ENCODE data around the gene MYDGF.
A peak's percentile ranks its signal among the peaks of the same experiment; 100 is the strongest.
"Not testable (repeated sequence)": the region's sequence is repeated elsewhere in the genome, so short reads cannot be mapped to it uniquely, and the experiment has no call there.

Gene MYDGF

GRCh38 chr19:4669723-4670480 is at the start of gene MYDGF:
MYDGF (minus strand) TSS chr19:4670342; CDS start chr19:4670334, 8 bp downstream.
- peak within 1 kb of the TSS; percentile 94 for H3K4me3 ChIP-seq (ENCODE audit: low read depth, low read length)
- TF ChIP-seq, protein P1, sequence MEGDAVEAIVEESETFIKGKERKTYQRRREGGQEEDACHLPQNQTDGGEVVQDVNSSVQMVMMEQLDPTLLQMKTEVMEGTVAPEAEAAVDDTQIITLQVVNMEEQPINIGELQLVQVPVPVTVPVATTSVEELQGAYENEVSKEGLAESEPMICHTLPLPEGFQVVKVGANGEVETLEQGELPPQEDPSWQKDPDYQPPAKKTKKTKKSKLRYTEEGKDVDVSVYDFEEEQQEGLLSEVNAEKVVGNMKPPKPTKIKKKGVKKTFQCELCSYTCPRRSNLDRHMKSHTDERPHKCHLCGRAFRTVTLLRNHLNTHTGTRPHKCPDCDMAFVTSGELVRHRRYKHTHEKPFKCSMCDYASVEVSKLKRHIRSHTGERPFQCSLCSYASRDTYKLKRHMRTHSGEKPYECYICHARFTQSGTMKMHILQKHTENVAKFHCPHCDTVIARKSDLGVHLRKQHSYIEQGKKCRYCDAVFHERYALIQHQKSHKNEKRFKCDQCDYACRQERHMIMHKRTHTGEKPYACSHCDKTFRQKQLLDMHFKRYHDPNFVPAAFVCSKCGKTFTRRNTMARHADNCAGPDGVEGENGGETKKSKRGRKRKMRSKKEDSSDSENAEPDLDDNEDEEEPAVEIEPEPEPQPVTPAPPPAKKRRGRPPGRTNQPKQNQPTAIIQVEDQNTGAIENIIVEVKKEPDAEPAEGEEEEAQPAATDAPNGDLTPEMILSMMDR (IDR thresholded peaks at IDR 0.05; ENCODE audit: low read depth, low read length): no peak

GRCh38 chr19:4719499-4719866 is 49.3 kb upstream of the MYDGF start:
- TF ChIP-seq, protein P1 (IDR thresholded peaks at IDR 0.05; ENCODE audit: low read depth, low read length): no peak
- no peak overlapping the region for H3K4me3 ChIP-seq (ENCODE audit: low read depth, low read length)

DNA sequence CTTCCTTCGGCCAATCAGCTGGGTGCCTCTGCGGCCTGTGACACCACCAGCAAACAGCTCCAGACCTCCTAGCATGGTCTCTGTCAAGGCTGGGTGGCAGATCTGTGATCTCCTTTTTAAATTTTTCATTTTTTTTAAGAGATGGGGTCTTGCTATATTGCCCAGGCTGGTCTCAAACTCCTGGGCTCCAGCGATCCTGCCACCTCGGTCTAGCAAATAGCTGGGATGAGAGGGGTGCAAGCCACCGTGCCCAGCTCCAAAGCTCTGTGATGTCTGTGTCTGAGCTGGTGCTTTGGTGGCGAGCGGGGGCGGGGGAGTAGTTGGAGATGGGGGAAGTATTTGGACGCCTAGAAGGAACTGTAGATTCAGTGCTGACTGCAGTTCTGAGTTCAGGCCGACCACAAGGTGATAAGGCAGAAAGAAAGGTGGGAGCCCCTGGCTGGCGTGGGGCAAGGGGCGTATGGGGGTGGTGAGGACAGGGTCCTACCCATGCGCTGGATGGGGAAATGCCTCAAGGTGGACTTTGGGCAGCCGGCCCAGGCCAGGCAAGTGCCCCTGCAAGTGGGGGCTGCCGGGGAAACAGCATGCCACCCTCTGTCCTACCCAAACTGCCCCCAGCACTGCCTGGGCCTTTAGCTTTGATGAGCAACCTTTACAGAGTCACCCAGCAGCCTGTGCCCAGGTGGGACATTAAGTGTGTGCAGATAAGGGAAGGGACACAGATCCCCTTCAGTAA is 48.0 kb upstream of the MYDGF start:
- TF ChIP-seq, protein P1 (IDR thresholded peaks at IDR 0.05; ENCODE audit: low read depth, low read length): no peak
- no peak overlapping the region for H3K4me3 ChIP-seq (ENCODE audit: low read depth, low read length)

DNA sequence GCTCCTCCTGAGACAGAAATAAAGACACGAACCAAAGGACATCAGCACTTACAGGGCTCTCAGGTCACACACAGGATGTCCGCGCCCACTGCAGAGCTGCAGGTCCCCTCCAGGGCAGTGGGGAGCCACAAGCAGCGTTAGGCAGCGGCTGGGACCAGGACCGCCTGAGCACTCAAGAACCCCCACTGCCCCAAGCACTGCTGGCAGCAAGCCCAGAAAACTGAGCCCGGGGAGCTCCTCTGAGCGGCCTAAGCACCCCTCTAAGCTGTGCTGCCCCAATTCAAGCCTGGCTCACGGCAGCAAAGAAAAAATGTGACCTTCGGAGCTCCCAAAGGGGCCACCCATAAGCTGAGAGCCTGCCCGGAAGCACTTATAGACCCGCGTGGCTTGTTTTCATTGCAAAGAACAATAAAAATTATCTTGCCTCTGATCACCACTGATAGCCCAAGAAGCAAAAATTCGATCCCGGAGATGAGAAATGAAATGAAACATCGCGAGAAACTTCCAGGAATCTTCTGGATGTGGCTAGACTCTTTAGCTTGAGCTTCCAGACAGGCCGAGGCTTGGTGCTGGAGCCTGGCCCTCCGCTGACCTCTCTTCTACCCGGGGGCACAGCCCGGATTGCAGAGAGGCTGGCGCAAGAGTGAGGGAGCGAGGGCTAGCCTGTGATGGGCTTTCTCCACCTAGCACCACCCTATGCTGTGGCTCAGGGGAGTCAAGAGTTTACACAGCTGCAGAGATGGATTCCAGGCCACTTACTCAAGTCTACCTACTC is 47.2 kb upstream of the MYDGF start:
- no peak overlapping the region for H3K4me3 ChIP-seq (ENCODE audit: low read depth, low read length)
- TF ChIP-seq, protein P1 (IDR thresholded peaks at IDR 0.05; ENCODE audit: low read depth, low read length): no peak

GRCh38 chr19:4715529-4716221 is 45.5 kb upstream of the MYDGF start:
- TF ChIP-seq, protein P1 (IDR thresholded peaks at IDR 0.05; ENCODE audit: low read depth, low read length): no peak
- H3K4me3 ChIP-seq (ENCODE audit: low read depth, low read length): no peak overlapping the region

DNA sequence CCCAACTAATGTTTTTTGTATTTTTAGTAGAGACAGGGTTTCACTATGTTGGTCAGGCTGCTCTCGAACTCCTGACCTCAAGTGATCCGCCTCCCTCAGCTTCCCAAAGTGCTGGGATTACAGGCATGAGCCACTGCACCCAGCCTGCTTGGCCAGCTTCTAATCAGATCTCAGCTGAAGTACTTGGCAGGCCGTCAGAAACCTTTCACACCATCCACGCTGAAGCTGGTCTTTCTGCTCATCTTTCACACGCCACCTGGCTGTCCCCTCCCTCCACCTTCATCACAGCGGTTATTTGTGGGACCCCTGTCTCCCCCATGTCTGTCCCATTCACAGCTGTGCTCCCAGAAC is 45.0 kb upstream of the MYDGF start:
- H3K4me3 ChIP-seq (ENCODE audit: low read depth, low read length): not testable (repeated sequence)

DNA sequence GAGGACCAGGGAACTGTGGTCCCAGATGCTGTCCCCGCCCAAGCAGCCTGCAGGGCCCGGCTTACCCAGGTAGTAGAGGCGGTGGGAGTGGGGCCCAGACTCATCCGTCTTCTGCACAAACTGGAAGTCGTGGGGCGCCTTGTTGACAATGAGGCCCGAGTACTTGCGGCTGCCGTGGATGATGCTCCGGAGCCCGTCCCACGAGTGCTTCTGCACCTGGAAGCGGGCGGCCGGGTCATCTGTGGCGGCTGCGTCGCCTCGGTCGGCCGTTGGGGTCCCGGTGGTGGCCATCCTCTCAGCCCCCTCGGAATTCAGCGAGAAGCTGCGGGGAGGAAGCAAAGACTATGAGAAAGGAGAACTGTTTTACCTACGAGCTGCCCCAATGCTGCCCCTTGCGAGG is 43.9 kb upstream of the MYDGF start:
- TF ChIP-seq, protein P1 (IDR thresholded peaks at IDR 0.05; ENCODE audit: low read depth, low read length): no peak
- H3K4me3 ChIP-seq (ENCODE audit: low read depth, low read length): no peak overlapping the region
